ENCODE results near the gene NGDN.

Gene NGDN

GRCh38 chr14:23481979-23482822, 12.7 kb downstream of the NGDN start:
- peak overlapping the region; percentile 75 for H3K27ac ChIP-seq (ENCODE audit: low read depth, low read length)
- H3K36me3 ChIP-seq (ENCODE audit: control insufficient read depth, insufficient read depth, low read length) = peaks cover 19% of the 10 kb centered on the region
- peaks cover 53% of the 10 kb centered on the region for H3K4me1 ChIP-seq (ENCODE audit: control insufficient read depth, insufficient read depth, low read length)
- no peaks in the 10 kb centered on the region for H3K9me3 ChIP-seq (ENCODE audit: control insufficient read depth, insufficient read depth, low read length)
- H3K9ac ChIP-seq (ENCODE audit: low read depth, low read length) = peak overlapping the region; percentile 22; the same call in 1 of the 2 replicates
- H3K27me3 ChIP-seq (ENCODE audit: control insufficient read depth, insufficient read depth, low read length) = no peaks in the 10 kb centered on the region
- H3K4me3 ChIP-seq (ENCODE audit: low read depth, low read length) = no peak overlapping the region; the same call in 1 of the 2 replicates

- Histone ChIP-seq H3K36me3 (ENCODE audit: control insufficient read depth, insufficient read depth, low read length) (peaks cover 13% of the 10 kb centered on the region), H3K4me1 (ENCODE audit: control insufficient read depth, insufficient read depth, low read length) (peaks cover 53% of the 10 kb centered on the region), H3K27ac (ENCODE audit: low read depth, low read length) (peak overlapping the region; percentile 75), H3K27me3 (ENCODE audit: control insufficient read depth, insufficient read depth, low read length) (no peaks in the 10 kb centered on the region), H3K9me3 (ENCODE audit: control insufficient read depth, insufficient read depth, low read length) (no peaks in the 10 kb centered on the region), H3K9ac (ENCODE audit: low read depth, low read length) (no peak overlapping the region), H3K4me3 (ENCODE audit: low read depth, low read length) (no peak overlapping the region)
These were observed 13.3 kb downstream of the NGDN start for GRCh38 chr14:23482823-23483148.

DNA sequence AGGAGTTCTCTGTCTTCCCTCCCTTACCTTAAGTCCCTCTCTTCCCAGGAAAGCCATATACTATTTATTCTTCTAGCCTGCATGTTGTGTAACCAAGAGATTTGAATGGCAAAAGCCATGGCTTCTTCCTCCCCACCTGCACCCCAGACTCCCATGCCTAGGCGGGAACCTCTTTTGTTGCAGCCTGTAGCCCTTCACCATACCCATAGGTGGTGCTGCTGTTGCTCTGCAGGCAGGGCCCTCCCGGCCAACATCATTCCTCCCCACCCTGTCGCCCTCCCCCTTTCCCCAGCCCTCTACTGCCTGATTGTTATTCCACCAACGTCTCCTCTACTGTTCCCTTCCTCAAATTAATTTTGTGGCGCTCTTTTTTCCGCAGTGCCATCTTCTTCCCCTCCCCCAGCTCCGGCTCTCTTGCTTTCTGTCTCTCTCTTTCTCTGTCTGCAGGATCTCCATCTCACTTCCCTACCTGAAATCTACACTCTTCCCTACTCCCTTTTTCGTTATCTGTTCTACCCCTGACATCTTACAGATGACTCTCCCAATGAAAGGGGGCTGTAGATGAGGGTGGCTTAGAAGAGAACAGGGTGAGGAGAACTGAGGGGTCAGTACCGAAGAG, 13.8 kb downstream of the NGDN start:
- Histone ChIP-seq H3K27ac (ENCODE audit: low read depth, low read length) (peak overlapping the region; percentile 75), H3K9me3 (ENCODE audit: control insufficient read depth, insufficient read depth, low read length) (no peaks in the 10 kb centered on the region), H3K4me1 (ENCODE audit: control insufficient read depth, insufficient read depth, low read length) (peaks cover 53% of the 10 kb centered on the region), H3K9ac (ENCODE audit: low read depth, low read length) (no peak overlapping the region), H3K27me3 (ENCODE audit: control insufficient read depth, insufficient read depth, low read length) (no peaks in the 10 kb centered on the region), H3K4me3 (ENCODE audit: low read depth, low read length) (0 out of 2 replicates have a peak overlapping the region, but pooled peaks have one; percentile 6), H3K36me3 (ENCODE audit: control insufficient read depth, insufficient read depth, low read length) (peaks cover 8% of the 10 kb centered on the region)

DNA sequence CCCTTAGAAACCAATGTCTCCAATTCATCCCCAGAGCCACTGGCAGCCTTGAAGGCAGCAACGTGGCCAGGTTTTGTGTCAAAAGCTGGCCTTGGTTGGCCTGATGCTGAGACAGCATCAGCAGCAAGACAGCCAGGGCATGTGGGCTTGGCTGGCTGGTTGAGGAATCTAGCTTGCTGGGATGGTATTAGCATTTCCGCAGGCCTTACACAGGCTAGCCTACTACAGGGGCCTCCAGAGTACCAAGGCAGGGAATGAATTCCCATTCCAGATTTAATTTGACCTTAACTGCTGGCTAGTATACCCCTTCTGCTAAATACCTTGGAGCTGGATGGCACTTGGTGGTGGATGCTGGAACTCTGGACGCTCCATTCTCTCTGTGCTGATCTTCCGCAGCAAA, 15.8 kb downstream of the NGDN start:
- no peaks in the 10 kb centered on the region for H3K27me3 ChIP-seq (ENCODE audit: control insufficient read depth, insufficient read depth, low read length)
- H3K9ac ChIP-seq (ENCODE audit: low read depth, low read length) = no peak overlapping the region
- no peaks in the 10 kb centered on the region for H3K36me3 ChIP-seq (ENCODE audit: control insufficient read depth, insufficient read depth, low read length)

GRCh38 chr14:23486036-23486435, 16.5 kb downstream of the NGDN start:
- Histone ChIP-seq H3K36me3 (ENCODE audit: control insufficient read depth, insufficient read depth, low read length) (no peaks in the 10 kb centered on the region), H3K9me3 (ENCODE audit: control insufficient read depth, insufficient read depth, low read length) (no peaks in the 10 kb centered on the region), H3K4me3 (ENCODE audit: low read depth, low read length) (no peak overlapping the region), H3K4me1 (ENCODE audit: control insufficient read depth, insufficient read depth, low read length) (peaks cover 53% of the 10 kb centered on the region), H3K27me3 (ENCODE audit: control insufficient read depth, insufficient read depth, low read length) (no peaks in the 10 kb centered on the region), H3K27ac (ENCODE audit: low read depth, low read length) (peak overlapping the region; percentile 67), H3K9ac (ENCODE audit: low read depth, low read length) (no peak overlapping the region)

More for the DNA sequence above, 15.8 kb downstream of the NGDN start:
- Histone ChIP-seq H3K4me1 (ENCODE audit: control insufficient read depth, insufficient read depth, low read length) (peaks cover 53% of the 10 kb centered on the region), H3K4me3 (ENCODE audit: low read depth, low read length) (no peak overlapping the region), H3K27ac (ENCODE audit: low read depth, low read length) (peak overlapping the region; percentile 67), H3K9me3 (ENCODE audit: control insufficient read depth, insufficient read depth, low read length) (no peaks in the 10 kb centered on the region)

DNA sequence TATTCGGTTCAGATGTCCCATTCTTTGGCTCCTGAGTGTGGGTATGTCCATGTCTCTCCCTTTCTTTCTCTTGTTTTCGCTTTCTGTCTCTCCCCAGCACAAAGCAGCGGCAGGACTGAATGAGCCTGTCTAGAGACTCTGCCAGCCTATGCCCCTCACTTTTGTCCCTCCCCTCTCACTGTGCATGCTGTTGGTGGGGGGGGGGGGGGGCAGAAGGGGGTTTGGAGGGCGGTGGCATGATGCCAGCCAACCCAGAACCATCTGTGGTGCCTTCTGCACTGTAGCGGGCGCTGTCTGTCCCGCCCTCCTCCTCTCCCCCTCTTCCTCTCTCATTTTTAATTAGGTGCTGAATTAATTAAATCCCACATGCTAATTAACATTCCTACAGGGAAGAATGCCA, 17.7 kb downstream of the NGDN start:
- Histone ChIP-seq H3K4me3 (ENCODE audit: low read depth, low read length) (no peak overlapping the region), H3K27me3 (ENCODE audit: control insufficient read depth, insufficient read depth, low read length) (no peaks in the 10 kb centered on the region), H3K9me3 (ENCODE audit: control insufficient read depth, insufficient read depth, low read length) (no peaks in the 10 kb centered on the region), H3K9ac (ENCODE audit: low read depth, low read length) (no peak overlapping the region), H3K27ac (ENCODE audit: low read depth, low read length) (no peak overlapping the region), H3K4me1 (ENCODE audit: control insufficient read depth, insufficient read depth, low read length) (peaks cover 45% of the 10 kb centered on the region), H3K36me3 (ENCODE audit: control insufficient read depth, insufficient read depth, low read length) (no peaks in the 10 kb centered on the region)

- peak overlapping the region; percentile 38 for H3K27ac ChIP-seq (ENCODE audit: low read depth, low read length)
- H3K36me3 ChIP-seq (ENCODE audit: control insufficient read depth, insufficient read depth, low read length) = no peaks in the 10 kb centered on the region
- H3K9ac ChIP-seq (ENCODE audit: low read depth, low read length) = no peak overlapping the region
These were observed 23.2 kb downstream of the NGDN start for GRCh38 chr14:23492618-23493272.

GRCh38 chr14:23494223-23494622, 24.7 kb downstream of the NGDN start:
- H3K9ac ChIP-seq (ENCODE audit: low read depth, low read length) = 0 out of 2 replicates have a peak overlapping the region, but pooled peaks have one; percentile 3
- no peak overlapping the region for H3K4me3 ChIP-seq (ENCODE audit: low read depth, low read length)
- H3K4me1 ChIP-seq (ENCODE audit: control insufficient read depth, insufficient read depth, low read length) = peaks cover 14% of the 10 kb centered on the region
- H3K27ac ChIP-seq (ENCODE audit: low read depth, low read length) = peak overlapping the region; percentile 85
- H3K27me3 ChIP-seq (ENCODE audit: control insufficient read depth, insufficient read depth, low read length) = no peaks in the 10 kb centered on the region
- H3K9me3 ChIP-seq (ENCODE audit: control insufficient read depth, insufficient read depth, low read length) = no peaks in the 10 kb centered on the region
- H3K36me3 ChIP-seq (ENCODE audit: control insufficient read depth, insufficient read depth, low read length) = no peaks in the 10 kb centered on the region

More at GRCh38 chr14:23492618-23493272, 23.2 kb downstream of the NGDN start:
- peaks cover 14% of the 10 kb centered on the region for H3K4me1 ChIP-seq (ENCODE audit: control insufficient read depth, insufficient read depth, low read length)
- no peaks in the 10 kb centered on the region for H3K9me3 ChIP-seq (ENCODE audit: control insufficient read depth, insufficient read depth, low read length)
- H3K4me3 ChIP-seq (ENCODE audit: low read depth, low read length) = no peak overlapping the region
- H3K27me3 ChIP-seq (ENCODE audit: control insufficient read depth, insufficient read depth, low read length) = no peaks in the 10 kb centered on the region

DNA sequence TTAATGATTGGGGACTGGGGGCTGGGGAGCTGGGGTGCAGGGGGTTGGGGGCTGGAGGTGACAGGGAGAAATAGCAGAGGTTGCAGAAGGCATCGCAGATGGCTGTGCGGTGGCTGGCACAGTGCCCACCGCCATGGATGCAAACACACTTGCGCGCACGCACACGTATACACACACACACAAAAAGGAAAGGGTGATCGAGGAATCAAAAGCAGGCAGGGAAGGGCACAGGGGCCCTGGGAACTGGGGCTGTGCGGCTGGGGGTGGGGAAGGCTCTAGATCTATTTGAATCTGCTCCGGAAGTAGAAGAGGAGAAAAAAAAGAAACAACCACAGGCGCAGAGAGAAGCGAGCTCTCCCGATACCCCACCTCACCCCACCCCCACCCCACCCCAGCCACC, 42.7 kb downstream of the NGDN start:
- no peak overlapping the region for H3K4me3 ChIP-seq (ENCODE audit: low read depth, low read length)
- no peak overlapping the region for H3K9ac ChIP-seq (ENCODE audit: low read depth, low read length)
- H3K27ac ChIP-seq (ENCODE audit: low read depth, low read length) = no peak overlapping the region
- no peaks in the 10 kb centered on the region for H3K27me3 ChIP-seq (ENCODE audit: control insufficient read depth, insufficient read depth, low read length)
- H3K4me1 ChIP-seq (ENCODE audit: control insufficient read depth, insufficient read depth, low read length) = peaks cover 6% of the 10 kb centered on the region
- H3K36me3 ChIP-seq (ENCODE audit: control insufficient read depth, insufficient read depth, low read length) = no peaks in the 10 kb centered on the region
- no peaks in the 10 kb centered on the region for H3K9me3 ChIP-seq (ENCODE audit: control insufficient read depth, insufficient read depth, low read length)

DNA sequence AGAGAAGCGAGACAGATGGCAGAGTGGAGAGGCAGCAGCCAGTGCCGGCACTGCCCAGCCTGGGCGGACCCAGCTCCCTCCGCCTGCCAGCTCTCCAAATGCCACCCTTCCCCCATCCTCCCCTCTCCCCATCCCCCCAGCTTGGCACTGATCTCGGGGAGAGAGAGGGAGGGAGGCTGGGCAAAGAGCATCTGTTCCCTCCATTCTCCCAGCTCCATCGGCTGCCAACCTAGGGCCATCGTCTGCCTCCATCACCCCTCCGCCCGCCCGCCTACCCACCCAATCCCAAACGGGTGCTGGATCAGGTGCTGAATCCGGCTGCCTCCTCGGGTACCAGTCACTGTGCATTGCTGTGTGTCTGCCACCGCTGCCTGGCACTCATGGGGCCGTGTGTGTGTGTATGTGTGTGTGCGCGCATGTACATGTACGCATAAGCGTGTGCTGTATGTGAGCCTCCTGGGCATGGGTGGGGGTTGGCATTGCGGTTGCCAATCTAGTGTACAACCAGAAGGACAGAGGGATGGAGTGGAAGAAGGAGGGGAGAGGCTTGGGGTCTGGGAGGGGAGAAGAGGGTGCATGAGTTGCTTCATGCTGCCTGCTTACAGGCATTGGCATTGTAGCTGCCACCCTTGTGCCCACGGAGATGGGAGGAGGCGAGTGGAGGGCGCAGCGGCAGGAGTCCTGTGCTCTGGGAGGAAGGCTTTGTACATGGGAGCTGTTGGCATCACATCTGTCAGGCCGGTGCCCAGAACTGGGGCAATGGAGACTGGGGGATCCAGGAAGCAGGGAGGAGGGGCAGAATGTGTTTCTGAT, 43.7 kb downstream of the NGDN start:
- Histone ChIP-seq H3K9ac (ENCODE audit: low read depth, low read length) (no peak overlapping the region), H3K4me3 (ENCODE audit: low read depth, low read length) (no peak overlapping the region), H3K27me3 (ENCODE audit: control insufficient read depth, insufficient read depth, low read length) (no peaks in the 10 kb centered on the region), H3K4me1 (ENCODE audit: control insufficient read depth, insufficient read depth, low read length) (peaks cover 11% of the 10 kb centered on the region), H3K36me3 (ENCODE audit: control insufficient read depth, insufficient read depth, low read length) (no peaks in the 10 kb centered on the region), H3K9me3 (ENCODE audit: control insufficient read depth, insufficient read depth, low read length) (no peaks in the 10 kb centered on the region), H3K27ac (ENCODE audit: low read depth, low read length) (no peak overlapping the region)
